Activated CD4-positive, alpha-beta memory T cell treated with anti-CD3 and anti-CD28 coated beads for 36 hours (primary cell): ENCODE measurements around the gene TNPO3. TPM values are rescaled to one million over a fixed set of nuclear protein-coding genes. Genes with fewer than 3 reads are reported as not detected.

Source experiments
- CTCF ChIA-PET: fragments of 350-600 bp; sonication (Branson Sonifier 250); formaldehyde crosslinking; loops from one replicate; lab custom pipeline; 2021; ENCODE audit warnings: antibody characterized with exemption, inconsistent platforms; lab: Charles Lee
- POLR2A ChIA-PET: fragments of 350-600 bp; sonication (Branson Sonifier 250); formaldehyde crosslinking; loops from one replicate; lab custom pipeline; 2021; ENCODE audit warnings: antibody characterized with exemption; lab: Charles Lee
- DNase-seq: peaks from one replicate; pipeline ENCODE4 v3.0.0-alpha.2; 2020
- H3K27ac Mint-ChIP-seq: one replicate; pipeline ENCODE4 v1.8.0; 2021; ENCODE audit warnings: mixed read lengths
- H3K27me3 Mint-ChIP-seq: one replicate; pipeline ENCODE4 v1.8.0; 2021; ENCODE audit warnings: mixed read lengths
- H3K36me3 Mint-ChIP-seq: one replicate; pipeline ENCODE4 v1.8.0; 2021; ENCODE audit warnings: mixed read lengths
- H3K4me1 Mint-ChIP-seq: one replicate; pipeline ENCODE4 v1.8.0; 2021; ENCODE audit warnings: low read depth, mixed read lengths
- H3K4me3 Mint-ChIP-seq: one replicate; pipeline ENCODE4 v1.8.0; 2021; ENCODE audit warnings: mild to moderate bottlenecking, mixed read lengths
- H3K9me3 Mint-ChIP-seq: one replicate; pipeline ENCODE4 v1.8.0; 2021; ENCODE audit warnings: mixed read lengths
- intact Hi-C: fragments of 100-400 bp; cut with micrococcal nuclease; formaldehyde crosslinking; loops from one replicate; pipeline ENCODE4 v1.15.1; 2023
- total RNA-seq, 2 experiments: library from RNA; stranded (reverse); gene quantifications; one replicate each; pipeline ENCODE4 v1.2.3, GENCODE V29; 2021

The TNPO3 gene
- total RNA-seq, 2 experiments from 2014 or later: 53.4 to 54.5 TPM

GRCh38 chr7:128954830-128955802, 99.8 kb downstream of the TNPO3 start:
- Mint-ChIP-seq H3K36me3 (peaks cover 44% of the 10 kb centered on the region), H3K4me1 (peaks cover 22% of the 10 kb centered on the region), H3K27ac (peak overlapping the region; percentile 42), H3K4me3 (no peak overlapping the region), H3K9me3 (no peaks in the 10 kb centered on the region), H3K27me3 (no peaks in the 10 kb centered on the region)
- intact Hi-C loops: loop anchor here (1.0 kb wide), 1 partner anchor 7 kb away; no protein-coding TSS in a partner anchor
- ChIA-PET CTCF (interaction anchor here (0.6 to 2.5 kb wide), 3 partner anchors 8 to 106 kb away, joined by 3 to 7 read pairs (median 4); no protein-coding TSS in a partner anchor), POLR2A (no interaction called here)
- DNase-seq: no peak

- Mint-ChIP-seq H3K4me3 (no peak overlapping the region), H3K36me3 (peaks cover 37% of the 10 kb centered on the region), H3K27ac (peak overlapping the region; percentile 50), H3K4me1 (peaks cover 14% of the 10 kb centered on the region), H3K9me3 (no peaks in the 10 kb centered on the region), H3K27me3 (no peaks in the 10 kb centered on the region)
- ChIA-PET CTCF (interaction anchor here (0.6 to 1.1 kb wide), 3 partner anchors 8 to 138 kb away, joined by 3 to 4 read pairs (median 4); no protein-coding TSS in a partner anchor), POLR2A (interaction anchor here (0.6 kb wide), 1 partner anchor 1237 kb away, joined by 3 read pairs; no protein-coding TSS in a partner anchor)
- no peak for DNase-seq
- intact Hi-C loops: loop anchor here (1.0 kb wide), 1 partner anchor 8 kb away; no protein-coding TSS in a partner anchor
Observed at GRCh38 chr7:128954150-128954549, 100.8 kb downstream of the TNPO3 start.

GRCh38 chr7:128951296-128951695, 103.6 kb downstream of the TNPO3 start:
- Mint-ChIP-seq H3K27ac (no peak overlapping the region), H3K4me3 (no peak overlapping the region), H3K27me3 (no peaks in the 10 kb centered on the region), H3K9me3 (no peaks in the 10 kb centered on the region), H3K36me3 (peaks cover 22% of the 10 kb centered on the region), H3K4me1 (peaks cover 7% of the 10 kb centered on the region)
- CTCF ChIA-PET: interaction anchor here (2.5 kb wide), 1 partner anchor 140 kb away, joined by 7 read pairs; no protein-coding TSS in a partner anchor
- POLR2A ChIA-PET: interaction anchor here (0.9 to 1.5 kb wide), 2 partner anchors 11 to 18 kb away, joined by 3 to 5 read pairs; no protein-coding TSS in a partner anchor
- no peak for DNase-seq
- intact Hi-C loops: no loop called here

GRCh38 chr7:128948976-128949760, 105.7 kb downstream of the TNPO3 start:
- Mint-ChIP-seq H3K4me1 (peaks cover 4% of the 10 kb centered on the region), H3K27ac (no peak overlapping the region), H3K9me3 (no peaks in the 10 kb centered on the region), H3K4me3 (no peak overlapping the region), H3K27me3 (no peaks in the 10 kb centered on the region), H3K36me3 (peaks cover 10% of the 10 kb centered on the region)
- ChIA-PET POLR2A (interaction anchor here (1.9 kb wide), 1 partner anchor 9 kb away, joined by 7 read pairs; no protein-coding TSS in a partner anchor), CTCF (interaction anchor here (0.6 to 2.5 kb wide), 3 partner anchors 46 to 458 kb away, joined by 3 to 7 read pairs (median 4); no protein-coding TSS in a partner anchor)
- DNase-seq: no peak
- intact Hi-C loops: no loop called here

- no peak for DNase-seq
- Mint-ChIP-seq H3K4me3 (no peak overlapping the region), H3K27me3 (no peaks in the 10 kb centered on the region), H3K4me1 (no peaks in the 10 kb centered on the region), H3K27ac (no peak overlapping the region), H3K36me3 (peaks cover 8% of the 10 kb centered on the region), H3K9me3 (no peaks in the 10 kb centered on the region)
- POLR2A ChIA-PET: interaction anchor here (1.2 to 1.9 kb wide), 2 partner anchors 9 to 14 kb away, joined by 4 to 7 read pairs; no protein-coding TSS in a partner anchor
- intact Hi-C loops: no loop called here
- CTCF ChIA-PET: interaction anchor here (0.6 to 2.5 kb wide), 4 partner anchors 16 to 458 kb away, joined by 3 to 12 read pairs (median 6); no protein-coding TSS in a partner anchor
Observed at GRCh38 chr7:128948312-128948973, 106.5 kb downstream of the TNPO3 start.

- Mint-ChIP-seq H3K27ac (no peak overlapping the region), H3K4me3 (no peak overlapping the region), H3K27me3 (no peaks in the 10 kb centered on the region), H3K36me3 (peaks cover 3% of the 10 kb centered on the region), H3K9me3 (no peaks in the 10 kb centered on the region), H3K4me1 (no peaks in the 10 kb centered on the region)
- ChIA-PET POLR2A (interaction anchor here (1.2 to 1.9 kb wide), 2 partner anchors 8 to 15 kb away, joined by 4 to 7 read pairs; no protein-coding TSS in a partner anchor), CTCF (interaction anchor here (0.7 to 2.2 kb wide), 3 partner anchors 8 to 59 kb away, joined by 3 to 12 read pairs (median 7); no protein-coding TSS in a partner anchor)
- intact Hi-C loops: no loop called here
- DNase-seq: no peak
Observed at GRCh38 chr7:128947854-128948253, 107.1 kb downstream of the TNPO3 start.

GRCh38 chr7:128946936-128947830, 107.7 kb downstream of the TNPO3 start:
- no peaks in the 10 kb centered on the region for H3K4me1 Mint-ChIP-seq
- no peak overlapping the region for H3K27ac Mint-ChIP-seq
- no peak overlapping the region for H3K4me3 Mint-ChIP-seq
- peaks cover 3% of the 10 kb centered on the region for H3K36me3 Mint-ChIP-seq
- H3K27me3 Mint-ChIP-seq: no peaks in the 10 kb centered on the region
- CTCF ChIA-PET: interaction anchor here (0.6 to 2.2 kb wide), 9 partner anchors 9 to 429 kb away, joined by 3 to 12 read pairs (median 3); partner anchors contain the start of gene IRF5
- POLR2A ChIA-PET: interaction anchor here (1.2 to 1.9 kb wide), 2 partner anchors 7 to 15 kb away, joined by 4 to 7 read pairs; no protein-coding TSS in a partner anchor
- DNase-seq: no peak
- H3K9me3 Mint-ChIP-seq: no peaks in the 10 kb centered on the region
- intact Hi-C loops: no loop called here

- no peak for DNase-seq
- peaks cover 7% of the 10 kb centered on the region for H3K4me1 Mint-ChIP-seq
- H3K27me3 Mint-ChIP-seq: no peaks in the 10 kb centered on the region
- CTCF ChIA-PET: interaction anchor here (1.4 to 2.1 kb wide), 2 partner anchors 10 to 430 kb away, joined by 3 to 7 read pairs; no protein-coding TSS in a partner anchor
- POLR2A ChIA-PET: interaction anchor here (0.6 kb wide), 1 partner anchor 16 kb away, joined by 3 read pairs; no protein-coding TSS in a partner anchor
- intact Hi-C loops: no loop called here
- H3K4me3 Mint-ChIP-seq: no peak overlapping the region
- no peaks in the 10 kb centered on the region for H3K36me3 Mint-ChIP-seq
- no peaks in the 10 kb centered on the region for H3K9me3 Mint-ChIP-seq
- H3K27ac Mint-ChIP-seq: no peak overlapping the region
Observed at GRCh38 chr7:128945668-128946366, 109.1 kb downstream of the TNPO3 start.

GRCh38 chr7:128944487-128945236, 110.2 kb downstream of the TNPO3 start:
- ChIA-PET POLR2A (no interaction called here), CTCF (no interaction called here)
- no peak for DNase-seq
- Mint-ChIP-seq H3K9me3 (no peaks in the 10 kb centered on the region), H3K36me3 (no peaks in the 10 kb centered on the region), H3K27me3 (no peaks in the 10 kb centered on the region), H3K27ac (no peak overlapping the region), H3K4me3 (no peak overlapping the region), H3K4me1 (peaks cover 18% of the 10 kb centered on the region)
- intact Hi-C loops: no loop called here
